NCI-H345 treated with DMSO at 0.1 percent for 48 hours (cell line): ENCODE measurements around the gene KATNB1.

Source experiments
- DNase-seq: peaks from one replicate; lab custom pipeline; 2025; ENCODE audit not compliant: unreplicated experiment; lab: John Stamatoyannopoulos, UW

The KATNB1 gene

GRCh38 chr16:57735755-57736418, at the start of gene KATNB1:
Gene KATNB1, plus strand, starts transcription at chr16:57735770. Its CDS starts 1,474 bp downstream, at chr16:57737244.
- no peak for DNase-seq

- DNase-seq = no peak
These were observed 49.0 kb upstream of the KATNB1 start for GRCh38 chr16:57686577-57686976.

GRCh38 chr16:57687363-57687929, 48.1 kb upstream of the KATNB1 start:
- DNase-seq = no peak

- DNase-seq = no peak
These were observed 47.0 kb upstream of the KATNB1 start for GRCh38 chr16:57688487-57688986.

- no peak for DNase-seq
These were observed 46.4 kb upstream of the KATNB1 start for GRCh38 chr16:57688987-57689761.

- DNase-seq = no peak
These were observed 45.6 kb upstream of the KATNB1 start for GRCh38 chr16:57689762-57690558.

GRCh38 chr16:57690782-57691471, 44.6 kb upstream of the KATNB1 start:
- DNase-seq = no peak

GRCh38 chr16:57692636-57693035, 42.9 kb upstream of the KATNB1 start:
- DNase-seq = no peak

- DNase-seq = no peak
These were observed 42.0 kb upstream of the KATNB1 start for GRCh38 chr16:57693550-57693949.

- DNase-seq = no peak
These were observed 41.3 kb upstream of the KATNB1 start for GRCh38 chr16:57694231-57694724.

- DNase-seq = peak; percentile 38
These were observed 40.6 kb upstream of the KATNB1 start, which contains the start of gene DRC7 for GRCh38 chr16:57694725-57695679. Gene DRC7, plus strand, starts transcription at chr16:57694806. Its CDS starts 3,144 bp downstream, at chr16:57697950.

GRCh38 chr16:57695680-57696069, 39.9 kb upstream of the KATNB1 start:
- no peak for DNase-seq

- no peak for DNase-seq
These were observed 39.3 kb upstream of the KATNB1 start for GRCh38 chr16:57696240-57696639.

- no peak for DNase-seq
These were observed 37.6 kb upstream of the KATNB1 start for GRCh38 chr16:57697896-57698537.

- DNase-seq = no peak
These were observed 36.7 kb upstream of the KATNB1 start for GRCh38 chr16:57698812-57699405.

- no peak for DNase-seq
These were observed 36.1 kb upstream of the KATNB1 start for GRCh38 chr16:57699481-57699880.

GRCh38 chr16:57699899-57700298, 35.7 kb upstream of the KATNB1 start:
- DNase-seq = no peak
